ENCODE results near the gene GRIK1. TPM values are rescaled to one million over a fixed set of nuclear protein-coding genes. Genes with fewer than 3 reads are reported as not detected.

GRIK1 gene
- total RNA-seq, 1 experiment from 2014 or later = not detected

- no peaks in the 10 kb centered on the region for H3K9me3 ChIP-seq (ENCODE audit: insufficient read depth, low read depth)
- DNase-seq = no peak
- H3K79me2 ChIP-seq (ENCODE audit: low read depth) = no peaks in the 10 kb centered on the region
- no peaks in the 10 kb centered on the region for H4K20me1 ChIP-seq (ENCODE audit: insufficient read depth)
- intact Hi-C loops (cut with micrococcal nuclease; ENCODE audit: unreplicated experiment) = no loop called here
- H2AFZ ChIP-seq = no peak overlapping the region
- H3K27ac ChIP-seq = no peak overlapping the region
- H3K9me2 ChIP-seq (ENCODE audit: insufficient read depth) = no peaks in the 10 kb centered on the region
- ChIA-PET CTCF (no interaction called here), POLR2A (ENCODE audit: unreplicated experiment) (no interaction called here)
- no peaks in the 10 kb centered on the region for H3K36me3 ChIP-seq (ENCODE audit: low read depth)
- BruUV-seq (replicated peaks) = no TSS peak
- no peaks in the 10 kb centered on the region for H3F3A ChIP-seq (ENCODE audit: insufficient read depth, low read depth)
- no peak overlapping the region for H3K4me3 ChIP-seq
- no peaks in the 10 kb centered on the region for H3K27me3 ChIP-seq (ENCODE audit: insufficient read depth, low read depth)
- TF ChIP-seq CTCF (conservative IDR thresholded peaks at IDR 0.05) = no peak
- TF ChIP-seq EZH2 (IDR thresholded peaks at IDR 0.05; ENCODE audit: low read depth) = no peak
- no peaks in the 10 kb centered on the region for H3K4me1 ChIP-seq (replicated peaks; ENCODE audit: insufficient read depth)
- no peak overlapping the region for H3K4me2 ChIP-seq
Observed at GRCh38 chr21:29546071-29546470, 393.7 kb downstream of the GRIK1 start.

DNA sequence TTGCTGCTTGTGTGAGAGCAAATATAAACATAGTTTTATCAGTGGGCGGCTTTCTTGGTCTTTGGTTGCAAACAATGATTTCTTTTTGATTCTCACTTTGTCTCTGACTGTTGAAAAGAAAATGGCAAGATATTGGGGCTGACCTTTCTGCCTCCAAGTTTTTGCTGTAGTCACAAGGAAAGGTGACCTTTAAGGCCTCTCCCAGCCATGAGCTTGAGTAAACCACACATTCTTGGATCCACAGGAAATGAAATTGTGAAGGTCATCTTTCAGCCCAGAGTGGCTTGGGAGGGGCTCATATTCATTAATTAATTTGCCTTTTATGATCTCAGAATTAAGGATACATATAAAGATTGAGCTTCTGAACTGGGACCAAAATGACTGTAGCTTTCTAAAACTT, 399.5 kb downstream of the GRIK1 start:
- intact Hi-C loops (cut with micrococcal nuclease; ENCODE audit: unreplicated experiment) = no loop called here
- Histone ChIP-seq H3K36me3 (ENCODE audit: low read depth) (no peaks in the 10 kb centered on the region), H3K27me3 (ENCODE audit: insufficient read depth, low read depth) (no peaks in the 10 kb centered on the region), H4K20me1 (ENCODE audit: insufficient read depth) (no peaks in the 10 kb centered on the region), H3K4me3 (no peak overlapping the region), H3F3A (ENCODE audit: insufficient read depth, low read depth) (no peaks in the 10 kb centered on the region), H3K27ac (no peak overlapping the region), H3K9me2 (ENCODE audit: insufficient read depth) (no peaks in the 10 kb centered on the region), H3K79me2 (ENCODE audit: low read depth) (no peaks in the 10 kb centered on the region), H3K9me3 (ENCODE audit: insufficient read depth, low read depth) (no peaks in the 10 kb centered on the region), H3K4me1 (replicated peaks; ENCODE audit: insufficient read depth) (no peaks in the 10 kb centered on the region), H2AFZ (no peak overlapping the region), H3K4me2 (no peak overlapping the region)
- ChIA-PET POLR2A (ENCODE audit: unreplicated experiment) (no interaction called here), CTCF (no interaction called here)
- BruUV-seq (replicated peaks) = no TSS peak
- TF ChIP-seq EZH2 (IDR thresholded peaks at IDR 0.05; ENCODE audit: low read depth) (no peak), CTCF (conservative IDR thresholded peaks at IDR 0.05) (no peak)
- DNase-seq = no peak

- ChIA-PET CTCF (no interaction called here), POLR2A (ENCODE audit: unreplicated experiment) (no interaction called here)
- no peaks in the 10 kb centered on the region for H4K20me1 ChIP-seq (ENCODE audit: insufficient read depth)
- H2AFZ ChIP-seq = no peak overlapping the region
- TF ChIP-seq EZH2 (IDR thresholded peaks at IDR 0.05; ENCODE audit: low read depth) (no peak), CTCF (conservative IDR thresholded peaks at IDR 0.05) (no peak)
- no peak for DNase-seq
- H3K79me2 ChIP-seq (ENCODE audit: low read depth) = no peaks in the 10 kb centered on the region
- H3K36me3 ChIP-seq (ENCODE audit: low read depth) = no peaks in the 10 kb centered on the region
- no peak overlapping the region for H3K27ac ChIP-seq
- no peaks in the 10 kb centered on the region for H3F3A ChIP-seq (ENCODE audit: insufficient read depth, low read depth)
- intact Hi-C loops (cut with micrococcal nuclease; ENCODE audit: unreplicated experiment) = no loop called here
- no peaks in the 10 kb centered on the region for H3K4me1 ChIP-seq (replicated peaks; ENCODE audit: insufficient read depth)
- H3K4me2 ChIP-seq = no peak overlapping the region
- BruUV-seq (replicated peaks) = no TSS peak
- H3K9me3 ChIP-seq (ENCODE audit: insufficient read depth, low read depth) = no peaks in the 10 kb centered on the region
- H3K4me3 ChIP-seq = no peak overlapping the region
- no peaks in the 10 kb centered on the region for H3K9me2 ChIP-seq (ENCODE audit: insufficient read depth)
- no peaks in the 10 kb centered on the region for H3K27me3 ChIP-seq (ENCODE audit: insufficient read depth, low read depth)
Observed at GRCh38 chr21:29538115-29538514, 401.7 kb downstream of the GRIK1 start.

Measured in PC-9 (cell line).